ENCODE data around the gene U2SURP. TPM values are rescaled to one million over a fixed set of nuclear protein-coding genes. Genes with fewer than 3 reads are reported as not detected.

Gene U2SURP
- total RNA-seq, 1 experiment from 2014 or later, result 132 TPM

DNA sequence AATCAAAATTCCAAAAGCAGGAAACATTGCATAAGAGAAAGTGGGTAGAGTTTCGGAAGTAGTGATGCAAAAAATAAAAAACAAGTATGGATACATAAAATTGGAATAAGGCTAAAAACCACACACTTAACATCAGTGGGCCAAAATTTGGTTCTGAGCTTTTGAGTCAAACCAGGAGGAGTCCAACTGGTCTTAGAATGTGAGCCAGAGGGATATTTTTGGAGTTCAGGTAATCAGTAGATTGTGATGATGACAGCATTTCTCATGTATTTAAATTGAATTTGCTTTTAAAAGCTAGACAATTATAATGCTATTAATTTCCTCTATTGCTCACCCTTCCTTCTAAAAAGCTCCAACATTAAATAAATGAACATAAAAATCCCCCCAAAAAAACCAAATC, 80.0 kb downstream of the U2SURP start:
- no peak overlapping the region for H3K4me2 ChIP-seq (ENCODE audit: low read length)
- H3K9ac ChIP-seq (ENCODE audit: low read length), result no peak overlapping the region
- H3K27me3 ChIP-seq (ENCODE audit: insufficient read depth, low read length), result no peaks in the 10 kb centered on the region
- ATAC-seq (no peak), DNase-seq (ENCODE audit: low read depth, low spot score) (no peak)
- POLR2A ChIA-PET, result no interaction called here
- H3K9me3 ChIP-seq (ENCODE audit: control insufficient read depth in 1 of 2, insufficient read depth in 1 of 2, low read depth in 1 of 2, low read length in 2 of 2), result no peaks in the 10 kb centered on the region
- H2AFZ ChIP-seq (ENCODE audit: low read depth, low read length, poor library complexity, severe bottlenecking), result no peak overlapping the region
- H3K36me3 ChIP-seq (ENCODE audit: control insufficient read depth in 1 of 2, insufficient read depth in 2 of 2, low read length in 2 of 2), result no peaks in the 10 kb centered on the region
- no peak for TF ChIP-seq ZFX (IDR thresholded peaks at IDR 0.05)
- TF ChIP-seq TCF7L2 (IDR thresholded peaks at IDR 0.05; ENCODE audit: borderline replicate concordance, extremely low read depth, insufficient read depth, insufficient read length), result no peak
- TF ChIP-seq CEBPB (IDR thresholded peaks at IDR 0.05; ENCODE audit: low read depth), result no peak
- no peak for TF ChIP-seq CTCF (IDR thresholded peaks at IDR 0.05 in 2 of 3, conservative IDR thresholded peaks at IDR 0.05 in 1 of 3; ENCODE audit: borderline replicate concordance in 1 of 3, insufficient read depth in 1 of 3, low read depth in 2 of 3, low read length in 2 of 3)
- TF ChIP-seq ZNF274 (IDR thresholded peaks at IDR 0.05; ENCODE audit: low read depth, low read length), result no peak
- TF ChIP-seq ELF1 (IDR thresholded peaks at IDR 0.05; ENCODE audit: borderline replicate concordance, low read depth), result no peak
- TF ChIP-seq SP1 (IDR thresholded peaks at IDR 0.05; ENCODE audit: low read depth), result no peak
- TF ChIP-seq, protein P1, sequence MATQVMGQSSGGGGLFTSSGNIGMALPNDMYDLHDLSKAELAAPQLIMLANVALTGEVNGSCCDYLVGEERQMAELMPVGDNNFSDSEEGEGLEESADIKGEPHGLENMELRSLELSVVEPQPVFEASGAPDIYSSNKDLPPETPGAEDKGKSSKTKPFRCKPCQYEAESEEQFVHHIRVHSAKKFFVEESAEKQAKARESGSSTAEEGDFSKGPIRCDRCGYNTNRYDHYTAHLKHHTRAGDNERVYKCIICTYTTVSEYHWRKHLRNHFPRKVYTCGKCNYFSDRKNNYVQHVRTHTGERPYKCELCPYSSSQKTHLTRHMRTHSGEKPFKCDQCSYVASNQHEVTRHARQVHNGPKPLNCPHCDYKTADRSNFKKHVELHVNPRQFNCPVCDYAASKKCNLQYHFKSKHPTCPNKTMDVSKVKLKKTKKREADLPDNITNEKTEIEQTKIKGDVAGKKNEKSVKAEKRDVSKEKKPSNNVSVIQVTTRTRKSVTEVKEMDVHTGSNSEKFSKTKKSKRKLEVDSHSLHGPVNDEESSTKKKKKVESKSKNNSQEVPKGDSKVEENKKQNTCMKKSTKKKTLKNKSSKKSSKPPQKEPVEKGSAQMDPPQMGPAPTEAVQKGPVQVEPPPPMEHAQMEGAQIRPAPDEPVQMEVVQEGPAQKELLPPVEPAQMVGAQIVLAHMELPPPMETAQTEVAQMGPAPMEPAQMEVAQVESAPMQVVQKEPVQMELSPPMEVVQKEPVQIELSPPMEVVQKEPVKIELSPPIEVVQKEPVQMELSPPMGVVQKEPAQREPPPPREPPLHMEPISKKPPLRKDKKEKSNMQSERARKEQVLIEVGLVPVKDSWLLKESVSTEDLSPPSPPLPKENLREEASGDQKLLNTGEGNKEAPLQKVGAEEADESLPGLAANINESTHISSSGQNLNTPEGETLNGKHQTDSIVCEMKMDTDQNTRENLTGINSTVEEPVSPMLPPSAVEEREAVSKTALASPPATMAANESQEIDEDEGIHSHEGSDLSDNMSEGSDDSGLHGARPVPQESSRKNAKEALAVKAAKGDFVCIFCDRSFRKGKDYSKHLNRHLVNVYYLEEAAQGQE (IDR thresholded peaks at IDR 0.05; ENCODE audit: low read depth), result no peak
- TF ChIP-seq SIN3A (IDR thresholded peaks at IDR 0.05; ENCODE audit: low read depth), result no peak
- no peak for TF ChIP-seq POLR2AphosphoS5 (IDR thresholded peaks at IDR 0.05; ENCODE audit: low read depth, low read length)
- no peak for TF ChIP-seq MAX (IDR thresholded peaks at IDR 0.05)
- no peak for TF ChIP-seq JUND (IDR thresholded peaks at IDR 0.05)
- RAD21 ChIA-PET (ENCODE audit: low non-redundant PET in 1 of 2, low total read pairs in 2 of 2, uncharacterized antibody in 2 of 2, unreplicated experiment in 2 of 2), result no interaction called here
- H3K9me2 ChIP-seq (ENCODE audit: insufficient read depth), result no peaks in the 10 kb centered on the region
- no peak overlapping the region for H3K27ac ChIP-seq (ENCODE audit: low read depth, low read length)
- no peaks in the 10 kb centered on the region for H3K79me2 ChIP-seq (ENCODE audit: insufficient read depth, low read length)
- intact Hi-C loops (cut with micrococcal nuclease), result no loop called here
- H4K20me1 ChIP-seq (ENCODE audit: insufficient read depth), result no peaks in the 10 kb centered on the region
- BruUV-seq (replicated peaks), result no TSS peak
- CTCF ChIA-PET, result no interaction called here
- H3K4me1 ChIP-seq (ENCODE audit: control insufficient read depth in 1 of 2, insufficient read depth in 2 of 2, low read length in 2 of 2), result no peaks in the 10 kb centered on the region
- no peak overlapping the region for H3K4me3 ChIP-seq (replicated peaks in 1 of 2; ENCODE audit: low read depth in 1 of 2, low read length in 2 of 2)

Data from HCT116 (cell line).